Measurements from ENCODE around the gene SERPIND1.

SERPIND1 gene

GRCh38 chr22:20787223-20787622 lies 13.3 kb downstream of the SERPIND1 start:
- TF ChIP-seq SIN3A (IDR thresholded peaks at IDR 0.05; ENCODE audit: borderline replicate concordance, insufficient read depth, low read length) (no peak), TAF1 (IDR thresholded peaks at IDR 0.05; ENCODE audit: borderline replicate concordance, insufficient read depth, low read length) (no peak)

GRCh38 chr22:20787746-20788626 lies 14.1 kb downstream of the SERPIND1 start:
- TF ChIP-seq POLR2AphosphoS5 (IDR thresholded peaks at IDR 0.05; ENCODE audit: low read depth, low read length) (no peak), TAF1 (IDR thresholded peaks at IDR 0.05; ENCODE audit: borderline replicate concordance, insufficient read depth, low read length) (no peak), FOXP2 (optimal IDR thresholded peaks at IDR 0.05; ENCODE audit: borderline replicate concordance, extremely low read depth, extremely low read length, insufficient read depth) (no peak), REST (IDR thresholded peaks at IDR 0.05; ENCODE audit: insufficient read depth in 1 of 2, low read depth in 2 of 2, low read length in 2 of 2) (no peak), SIN3A (IDR thresholded peaks at IDR 0.05; ENCODE audit: borderline replicate concordance, insufficient read depth, low read length) (no peak)

- TF ChIP-seq TAF1 (IDR thresholded peaks at IDR 0.05; ENCODE audit: borderline replicate concordance, insufficient read depth, low read length) (no peak), REST (IDR thresholded peaks at IDR 0.05; ENCODE audit: insufficient read depth in 1 of 2, low read depth in 2 of 2, low read length in 2 of 2) (no peak), POLR2AphosphoS5 (IDR thresholded peaks at IDR 0.05; ENCODE audit: low read depth, low read length) (no peak), FOXP2 (optimal IDR thresholded peaks at IDR 0.05; ENCODE audit: borderline replicate concordance, extremely low read depth, extremely low read length, insufficient read depth) (no peak), SIN3A (IDR thresholded peaks at IDR 0.05; ENCODE audit: borderline replicate concordance, insufficient read depth, low read length) (no peak)
Observed at GRCh38 chr22:20788627-20789344, 14.9 kb downstream of the SERPIND1 start.

- no peak for TF ChIP-seq FOXP2 (optimal IDR thresholded peaks at IDR 0.05; ENCODE audit: borderline replicate concordance, extremely low read depth, extremely low read length, insufficient read depth)
- no peak for TF ChIP-seq TAF1 (IDR thresholded peaks at IDR 0.05; ENCODE audit: borderline replicate concordance, insufficient read depth, low read length)
- no peak for TF ChIP-seq POLR2AphosphoS5 (IDR thresholded peaks at IDR 0.05; ENCODE audit: low read depth, low read length)
- no peak for TF ChIP-seq REST (IDR thresholded peaks at IDR 0.05; ENCODE audit: insufficient read depth in 1 of 2, low read depth in 2 of 2, low read length in 2 of 2)
- no peak for TF ChIP-seq SIN3A (IDR thresholded peaks at IDR 0.05; ENCODE audit: borderline replicate concordance, insufficient read depth, low read length)
Observed at GRCh38 chr22:20792221-20792965, 18.5 kb downstream of the SERPIND1 start.

All from PFSK-1 (cell line).